ENCODE data around the gene FMNL2.

DNA sequence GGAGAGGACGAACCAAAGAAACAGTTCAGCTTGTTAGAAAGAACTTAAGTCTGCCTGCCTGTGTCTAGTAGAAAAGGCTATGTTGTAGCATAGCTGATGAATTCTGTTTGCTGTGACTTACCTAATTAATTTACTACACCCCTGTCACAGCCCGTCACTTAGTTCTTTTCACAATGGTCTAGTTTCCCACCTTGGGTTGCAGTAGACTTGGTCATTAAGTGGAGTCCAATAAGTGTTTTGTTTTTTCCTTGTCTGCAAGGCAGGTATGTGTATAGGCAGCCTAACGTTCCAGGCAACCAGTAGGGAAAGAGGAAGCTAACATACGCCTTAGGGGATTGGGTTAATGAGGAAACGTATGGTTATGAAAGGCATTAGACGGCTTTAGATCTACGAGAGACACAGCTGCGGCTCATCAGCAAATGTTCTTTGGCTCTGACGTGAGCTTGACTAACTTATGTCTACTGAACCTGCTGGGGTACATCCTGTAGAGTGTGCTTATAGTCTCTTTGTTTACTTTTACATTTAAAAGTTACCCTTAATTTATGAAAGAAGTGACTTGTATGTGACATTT, 202.2 kb downstream of the FMNL2 start:
- TF ChIP-seq EZH2 (IDR thresholded peaks at IDR 0.05) (no peak), SIN3A (IDR thresholded peaks at IDR 0.05; ENCODE audit: low read depth) (no peak), YY1 (IDR thresholded peaks at IDR 0.05; ENCODE audit: extremely low read depth, insufficient replicate concordance, low read depth, low read length) (no peak), POLR2A (IDR thresholded peaks at IDR 0.05; ENCODE audit: borderline replicate concordance, extremely low read depth, insufficient read depth, insufficient read length) (no peak), JUND (IDR thresholded peaks at IDR 0.05) (no peak), ZFX (IDR thresholded peaks at IDR 0.05) (no peak), ELF1 (IDR thresholded peaks at IDR 0.05; ENCODE audit: borderline replicate concordance, low read depth) (no peak)
- TF ChIP-seq, protein P1, sequence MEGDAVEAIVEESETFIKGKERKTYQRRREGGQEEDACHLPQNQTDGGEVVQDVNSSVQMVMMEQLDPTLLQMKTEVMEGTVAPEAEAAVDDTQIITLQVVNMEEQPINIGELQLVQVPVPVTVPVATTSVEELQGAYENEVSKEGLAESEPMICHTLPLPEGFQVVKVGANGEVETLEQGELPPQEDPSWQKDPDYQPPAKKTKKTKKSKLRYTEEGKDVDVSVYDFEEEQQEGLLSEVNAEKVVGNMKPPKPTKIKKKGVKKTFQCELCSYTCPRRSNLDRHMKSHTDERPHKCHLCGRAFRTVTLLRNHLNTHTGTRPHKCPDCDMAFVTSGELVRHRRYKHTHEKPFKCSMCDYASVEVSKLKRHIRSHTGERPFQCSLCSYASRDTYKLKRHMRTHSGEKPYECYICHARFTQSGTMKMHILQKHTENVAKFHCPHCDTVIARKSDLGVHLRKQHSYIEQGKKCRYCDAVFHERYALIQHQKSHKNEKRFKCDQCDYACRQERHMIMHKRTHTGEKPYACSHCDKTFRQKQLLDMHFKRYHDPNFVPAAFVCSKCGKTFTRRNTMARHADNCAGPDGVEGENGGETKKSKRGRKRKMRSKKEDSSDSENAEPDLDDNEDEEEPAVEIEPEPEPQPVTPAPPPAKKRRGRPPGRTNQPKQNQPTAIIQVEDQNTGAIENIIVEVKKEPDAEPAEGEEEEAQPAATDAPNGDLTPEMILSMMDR (IDR thresholded peaks at IDR 0.05 in 2 of 3, conservative IDR thresholded peaks at IDR 0.05 in 1 of 3; ENCODE audit: borderline replicate concordance in 1 of 3, insufficient read depth in 1 of 3, low read depth in 2 of 3, low read length in 2 of 3) = no peak
- TF ChIP-seq, protein P2, sequence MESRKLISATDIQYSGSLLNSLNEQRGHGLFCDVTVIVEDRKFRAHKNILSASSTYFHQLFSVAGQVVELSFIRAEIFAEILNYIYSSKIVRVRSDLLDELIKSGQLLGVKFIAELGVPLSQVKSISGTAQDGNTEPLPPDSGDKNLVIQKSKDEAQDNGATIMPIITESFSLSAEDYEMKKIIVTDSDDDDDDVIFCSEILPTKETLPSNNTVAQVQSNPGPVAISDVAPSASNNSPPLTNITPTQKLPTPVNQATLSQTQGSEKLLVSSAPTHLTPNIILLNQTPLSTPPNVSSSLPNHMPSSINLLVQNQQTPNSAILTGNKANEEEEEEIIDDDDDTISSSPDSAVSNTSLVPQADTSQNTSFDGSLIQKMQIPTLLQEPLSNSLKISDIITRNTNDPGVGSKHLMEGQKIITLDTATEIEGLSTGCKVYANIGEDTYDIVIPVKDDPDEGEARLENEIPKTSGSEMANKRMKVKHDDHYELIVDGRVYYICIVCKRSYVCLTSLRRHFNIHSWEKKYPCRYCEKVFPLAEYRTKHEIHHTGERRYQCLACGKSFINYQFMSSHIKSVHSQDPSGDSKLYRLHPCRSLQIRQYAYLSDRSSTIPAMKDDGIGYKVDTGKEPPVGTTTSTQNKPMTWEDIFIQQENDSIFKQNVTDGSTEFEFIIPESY (IDR thresholded peaks at IDR 0.05; ENCODE audit: extremely low read depth, insufficient replicate concordance, low read length) = no peak

All from HCT116 (cell line).